SK-N-SH (cell line): ENCODE results near the gene CMTM1. TPM values are rescaled to one million over a fixed set of nuclear protein-coding genes. Genes with fewer than 3 reads are reported as not detected.

Experiments used
- CTCF ChIA-PET: fragments of 300-600, 350-600 bp; formaldehyde crosslinking; extraction: SDS; loops from one replicate; lab custom pipeline; 2021; lab: Yijun Ruan, JAX
- POLR2A ChIA-PET: fragments of 350-600 bp; sonication (Branson Sonifier 250); formaldehyde crosslinking; extraction: SDS; loops from one replicate; lab custom pipeline; 2020; ENCODE audit warnings: antibody characterized with exemption, inconsistent platforms; lab: Yijun Ruan, JAX
- DNase-seq: peaks from one replicate; pipeline ENCODE4 v3.0.0; 2012
- H2AFZ ChIP-seq: fragments of 200-600 bp; sonication (generic); 2 replicates; pipeline ENCODE4 v1.8.1; 2016; ENCODE audit warnings: antibody characterized with exemption, mild to moderate bottlenecking, low read depth
- H3F3A ChIP-seq: fragments of 200-600 bp; sonication (generic); replicated peaks from 2 replicates; pipeline ENCODE3; 2016; ENCODE audit warnings: antibody characterized with exemption, mild to moderate bottlenecking; ENCODE audit not compliant: insufficient read depth
- H3K27ac ChIP-seq, 2 experiments: fragments of 200-500 bp in 1 of 2; fragments of 200-600 bp in 1 of 2; sonication (Bioruptor generic) in 1 of 2; sonication (generic), shearing (Covaris generic) in 1 of 2; 2 replicates each; pipeline versions ENCODE4 v1.5.1 to v1.6.1; 2014 to 2016; ENCODE audit warnings: low read depth in 2 of 2, inconsistent platforms in 1 of 2, low read length in 1 of 2, mild to moderate bottlenecking in 1 of 2, mixed read lengths in 1 of 2
- H3K27me3 ChIP-seq: fragments of 200-600 bp; sonication (generic), shearing (Covaris generic); 2 replicates; pipeline ENCODE4 v1.6.1; 2016; ENCODE audit warnings: mixed run types; ENCODE audit not compliant: insufficient read depth
- H3K36me3 ChIP-seq, 2 experiments: fragments of 200-500 bp in 1 of 2; fragments of 200-600 bp in 1 of 2; sonication (Bioruptor generic) in 1 of 2; sonication (generic) in 1 of 2; replicated peaks in 1 of 2; 2 replicates each; pipeline versions ENCODE3 to v1.5.1; 2014 to 2016; ENCODE audit warnings: low read length in 1 of 2, mild to moderate bottlenecking in 1 of 2; ENCODE audit not compliant: insufficient read depth in 2 of 2, control insufficient read depth in 1 of 2
- H3K4me1 ChIP-seq, 2 experiments: fragments of 200-500 bp in 1 of 2; fragments of 200-600 bp in 1 of 2; sonication (Bioruptor generic) in 1 of 2; sonication (generic), shearing (Covaris generic) in 1 of 2; 2 replicates each; pipeline versions ENCODE4 v1.5.1 to v1.6.1; 2014 to 2016; ENCODE audit warnings: low read depth in 1 of 2, low read length in 1 of 2, mixed run types in 1 of 2; ENCODE audit not compliant: insufficient read depth in 2 of 2, control insufficient read depth in 1 of 2
- H3K4me2 ChIP-seq: fragments of 200-600 bp; sonication (generic), shearing (Covaris generic); 2 replicates; pipeline ENCODE4 v1.6.1; 2017; ENCODE audit warnings: mixed run types
- H3K4me3 ChIP-seq, 2 experiments: fragments of 200-500 bp in 1 of 2; fragments of 200-600 bp in 1 of 2; sonication (Bioruptor generic) in 1 of 2; sonication (generic), shearing (Covaris generic) in 1 of 2; 2 replicates each; pipeline versions ENCODE4 v1.5.1 to v1.8.1; 2014 to 2016; ENCODE audit warnings: low read depth in 2 of 2, inconsistent platforms in 1 of 2, low read length in 1 of 2, mild to moderate bottlenecking in 1 of 2, mixed read lengths in 1 of 2, moderate library complexity in 1 of 2
- H3K79me2 ChIP-seq: fragments of 200-600 bp; sonication (generic); 2 replicates; pipeline ENCODE4 v1.8.1; 2017; ENCODE audit warnings: mild to moderate bottlenecking; ENCODE audit not compliant: insufficient read depth
- H3K9ac ChIP-seq: fragments of 200-600 bp; sonication (generic); 2 replicates; pipeline ENCODE4 v1.6.1; 2017; ENCODE audit warnings: mixed run types
- H3K9me2 ChIP-seq: fragments of 200-600 bp; sonication (generic); 2 replicates; pipeline ENCODE4 v1.6.1; 2017; ENCODE audit warnings: mixed run types
- H3K9me3 ChIP-seq: fragments of 200-600 bp; sonication (generic); 2 replicates; pipeline ENCODE4 v1.6.1; 2017; ENCODE audit warnings: mixed run types, mild to moderate bottlenecking, moderate library complexity
- H4K20me1 ChIP-seq: fragments of 200-600 bp; sonication (generic); 2 replicates; pipeline ENCODE4 v1.6.1; 2017; ENCODE audit warnings: mild to moderate bottlenecking, mixed run types; ENCODE audit not compliant: insufficient read depth
- ELF1 ChIP-seq: IDR thresholded peaks from 2 replicates; pipeline ENCODE4 v1.4.0; 2012
- EZH2phosphoT487 ChIP-seq: fragments of 200-600 bp; sonication (generic); IDR thresholded peaks from 2 replicates; pipeline ENCODE4 v1.6.1; 2017; ENCODE audit warnings: low read depth, mixed run types, mild to moderate bottlenecking, antibody characterized with exemption, moderate library complexity, borderline replicate concordance
- FOSL2 ChIP-seq: IDR thresholded peaks from 2 replicates; pipeline ENCODE4 v1.4.0; 2012; ENCODE audit warnings: low read depth, mild to moderate bottlenecking, moderate library complexity, borderline replicate concordance
- FOXJ3 ChIP-seq: sonication (generic); formaldehyde crosslinking; IDR thresholded peaks from 2 replicates; pipeline ENCODE4 v1.5.1; 2020; ENCODE audit warnings: mild to moderate bottlenecking, missing genetic modification reagents
- GABPA ChIP-seq: IDR thresholded peaks from 2 replicates; pipeline ENCODE4 v1.4.0; 2012; ENCODE audit warnings: low read depth, mild to moderate bottlenecking
- MAX ChIP-seq: IDR thresholded peaks from 2 replicates; pipeline ENCODE4 v1.4.0; 2012; ENCODE audit warnings: low read depth
- MXI1 ChIP-seq: IDR thresholded peaks from 2 replicates; pipeline ENCODE4 v1.6.1; 2012; ENCODE audit warnings: mild to moderate bottlenecking, low read depth, low read length, improper control_type of control experiment
- NFIC ChIP-seq: IDR thresholded peaks from 2 replicates; pipeline ENCODE4 v1.4.0; 2012; ENCODE audit warnings: borderline replicate concordance
- POLR2AphosphoS5 ChIP-seq: IDR thresholded peaks from 2 replicates; pipeline ENCODE4 v1.6.1; 2012; ENCODE audit warnings: low read depth, low read length
- RAD21 ChIP-seq: IDR thresholded peaks from 2 replicates; pipeline ENCODE4 v1.6.1; 2012; ENCODE audit warnings: mild to moderate bottlenecking, low read length
- RCOR1 ChIP-seq: fragments of 150-350 bp; IDR thresholded peaks from 2 replicates; pipeline ENCODE4 v1.6.1; 2017; ENCODE audit warnings: antibody characterized with exemption, low read length
- RFX5 ChIP-seq: IDR thresholded peaks from 2 replicates; pipeline ENCODE4 v1.6.1; 2012; ENCODE audit warnings: mild to moderate bottlenecking, improper control_type of control experiment, low read length
- RXRA ChIP-seq: IDR thresholded peaks from 2 replicates; pipeline ENCODE4 v1.4.0; 2012; ENCODE audit warnings: low read depth, mild to moderate bottlenecking, borderline replicate concordance
- TAF1 ChIP-seq: IDR thresholded peaks from 2 replicates; pipeline ENCODE4 v1.6.1; 2012; ENCODE audit warnings: low read depth, mild to moderate bottlenecking, low read length, moderate library complexity, borderline replicate concordance
- TCF12 ChIP-seq: IDR thresholded peaks from 2 replicates; pipeline ENCODE4 v1.4.0; 2012
- TEAD4 ChIP-seq: IDR thresholded peaks from 2 replicates; pipeline ENCODE4 v1.4.0; 2012; ENCODE audit warnings: mild to moderate bottlenecking, borderline replicate concordance; ENCODE audit not compliant: insufficient read depth
- USF2 ChIP-seq: fragments of 150-350 bp; IDR thresholded peaks from 2 replicates; pipeline ENCODE4 v1.6.1; 2017; ENCODE audit warnings: antibody characterized with exemption, low read length, low read depth, borderline replicate concordance
- ZBTB33 ChIP-seq: IDR thresholded peaks from 2 replicates; pipeline ENCODE4 v1.4.0; 2012; ENCODE audit warnings: low read depth, borderline replicate concordance
- WGBS: methylation state at CpG from one replicate; pipeline ENCODE4 v1.1.6; 2017; ENCODE audit warnings: low lambda C conversion rate; 5-methylcytosine and 5-hydroxymethylcytosine counted together
- polyA plus RNA-seq, 3 experiments: library from polyadenylated mRNA; depleted of rRNA; stranded (reverse); fragments of >200 nt; gene quantifications; 2 replicates each; pipeline ENCODE4 v1.2.3, GENCODE V29; 2012
- TF ChIP-seq, protein P1 (sequence below): fragments of 200-600 bp; sonication (generic); IDR thresholded peaks from 2 replicates; pipeline ENCODE4 v1.6.1; 2017; ENCODE audit warnings: antibody characterized with exemption, mild to moderate bottlenecking, moderate library complexity
- TF ChIP-seq, protein P2 (sequence below): IDR thresholded peaks from 2 replicates; pipeline ENCODE4 v1.4.0; 2012; ENCODE audit warnings: low read depth, borderline replicate concordance

CMTM1 gene
- polyA plus RNA-seq, 1 of the 3 experiments (the other 2 are of a cell fraction), result 3.7 TPM

DNA sequence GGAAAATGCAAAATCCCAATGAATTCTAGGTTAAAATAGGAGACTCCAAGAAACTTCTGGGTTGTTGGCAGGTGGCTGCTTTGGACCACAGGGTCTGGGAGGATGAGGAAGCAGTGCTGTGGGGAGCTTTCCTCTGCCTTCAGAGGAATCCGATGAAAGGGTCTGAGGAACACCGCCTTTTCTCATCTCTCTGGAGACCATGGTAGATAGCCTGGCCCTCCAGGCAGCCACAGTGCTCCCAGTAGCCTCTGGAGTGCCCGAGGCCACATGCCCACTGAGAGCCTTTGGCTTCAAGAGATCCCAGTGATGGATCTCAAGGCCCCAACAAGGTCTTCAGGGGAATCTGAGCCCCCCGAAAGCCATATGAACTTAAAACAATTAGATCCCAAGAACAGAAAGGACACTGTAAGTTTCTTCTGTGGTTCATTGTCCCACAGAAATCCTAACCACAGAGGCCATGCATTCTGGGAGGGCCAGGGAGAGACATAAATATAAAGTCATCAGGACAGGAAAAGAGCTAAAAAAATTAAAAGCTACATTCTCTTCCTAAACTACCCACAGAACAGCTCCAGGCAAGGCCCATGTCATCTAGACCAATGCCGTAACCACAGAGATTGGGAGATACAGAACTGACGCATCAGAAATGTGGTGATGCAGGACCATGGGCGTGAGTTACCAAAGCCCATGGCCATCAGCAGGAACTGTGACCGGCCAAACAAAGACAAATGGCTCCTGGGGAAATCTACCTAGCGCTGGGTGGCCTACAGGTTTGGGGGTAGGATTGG, 40.7 kb upstream of the CMTM1 start:
- Histone ChIP-seq H3K36me3 (peaks cover 11 to 34% of the 10 kb centered on the region in 2 experiments), H3K4me3 (no peak overlapping the region), H3K9ac (no peak overlapping the region), H3F3A (no peaks in the 10 kb centered on the region), H3K27ac (no peak overlapping the region), H3K9me3 (no peaks in the 10 kb centered on the region), H3K79me2 (no peaks in the 10 kb centered on the region), H3K4me1 (no peaks in the 10 kb centered on the region), H4K20me1 (no peaks in the 10 kb centered on the region), H2AFZ (no peak overlapping the region), H3K9me2 (no peaks in the 10 kb centered on the region), H3K27me3 (no peaks in the 10 kb centered on the region), H3K4me2 (no peak overlapping the region)
- WGBS, result 87% methylated on average over 7 of the region's 9 CpGs
- POLR2A ChIA-PET, result no interaction called here
- TF ChIP-seq USF2 (no peak), MXI1 (no peak), TEAD4 (no peak), RAD21 (no peak), TAF1 (no peak), FOSL2 (no peak), GABPA (no peak), POLR2AphosphoS5 (no peak), NFIC (no peak), RFX5 (no peak), RXRA (no peak), RCOR1 (no peak), ZBTB33 (no peak), EZH2phosphoT487 (no peak), FOXJ3 (CRISPR knock-in tag) (no peak), MAX (no peak), TCF12 (no peak), ELF1 (no peak)
- TF ChIP-seq, protein P1, sequence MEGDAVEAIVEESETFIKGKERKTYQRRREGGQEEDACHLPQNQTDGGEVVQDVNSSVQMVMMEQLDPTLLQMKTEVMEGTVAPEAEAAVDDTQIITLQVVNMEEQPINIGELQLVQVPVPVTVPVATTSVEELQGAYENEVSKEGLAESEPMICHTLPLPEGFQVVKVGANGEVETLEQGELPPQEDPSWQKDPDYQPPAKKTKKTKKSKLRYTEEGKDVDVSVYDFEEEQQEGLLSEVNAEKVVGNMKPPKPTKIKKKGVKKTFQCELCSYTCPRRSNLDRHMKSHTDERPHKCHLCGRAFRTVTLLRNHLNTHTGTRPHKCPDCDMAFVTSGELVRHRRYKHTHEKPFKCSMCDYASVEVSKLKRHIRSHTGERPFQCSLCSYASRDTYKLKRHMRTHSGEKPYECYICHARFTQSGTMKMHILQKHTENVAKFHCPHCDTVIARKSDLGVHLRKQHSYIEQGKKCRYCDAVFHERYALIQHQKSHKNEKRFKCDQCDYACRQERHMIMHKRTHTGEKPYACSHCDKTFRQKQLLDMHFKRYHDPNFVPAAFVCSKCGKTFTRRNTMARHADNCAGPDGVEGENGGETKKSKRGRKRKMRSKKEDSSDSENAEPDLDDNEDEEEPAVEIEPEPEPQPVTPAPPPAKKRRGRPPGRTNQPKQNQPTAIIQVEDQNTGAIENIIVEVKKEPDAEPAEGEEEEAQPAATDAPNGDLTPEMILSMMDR, result no peak
- TF ChIP-seq, protein P2, sequence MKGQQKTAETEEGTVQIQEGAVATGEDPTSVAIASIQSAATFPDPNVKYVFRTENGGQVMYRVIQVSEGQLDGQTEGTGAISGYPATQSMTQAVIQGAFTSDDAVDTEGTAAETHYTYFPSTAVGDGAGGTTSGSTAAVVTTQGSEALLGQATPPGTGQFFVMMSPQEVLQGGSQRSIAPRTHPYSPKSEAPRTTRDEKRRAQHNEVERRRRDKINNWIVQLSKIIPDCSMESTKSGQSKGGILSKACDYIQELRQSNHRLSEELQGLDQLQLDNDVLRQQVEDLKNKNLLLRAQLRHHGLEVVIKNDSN, result no peak
- CTCF ChIA-PET, result no interaction called here
- DNase-seq, result no peak
